Liver (tissue), 9 donors: ENCODE measurements around the gene PLXNA2. TPM values are rescaled to one million over a fixed set of nuclear protein-coding genes. Genes with fewer than 3 reads are reported as not detected.

Source experiments
- DNase-seq: peaks from one replicate; pipeline ENCODE4 v3.0.0-alpha.2; 2017; ENCODE audit warnings: low spot score
- H3K27ac ChIP-seq, 2 donors: one replicate each; pipeline ENCODE4 v1.7.0; 2013; ENCODE audit warnings: inconsistent platforms in 2 of 2, low read length in 2 of 2, control low read depth in 1 of 2, low read depth in 1 of 2, mild to moderate bottlenecking in 1 of 2
- H3K27me3 ChIP-seq, 4 donors: one replicate each; pipeline versions ENCODE4 v1.6.1 to v1.7.0; 2013; ENCODE audit warnings: low read length in 3 of 4, inconsistent platforms in 1 of 4, mild to moderate bottlenecking in 1 of 4, moderate library complexity in 1 of 4; ENCODE audit not compliant: control insufficient read depth in 4 of 4, insufficient read depth in 4 of 4
- H3K36me3 ChIP-seq, 4 donors: one replicate each; pipeline versions ENCODE4 v1.6.1 to v1.7.0; 2013; ENCODE audit warnings: low read length in 3 of 4, mild to moderate bottlenecking in 3 of 4, low read depth in 1 of 4, moderate library complexity in 1 of 4; ENCODE audit not compliant: control insufficient read depth in 4 of 4, insufficient read depth in 3 of 4
- H3K4me1 ChIP-seq, 4 donors: one replicate each; pipeline versions ENCODE4 v1.6.1 to v1.7.0; 2013; ENCODE audit warnings: low read length in 3 of 4, mild to moderate bottlenecking in 3 of 4, moderate library complexity in 1 of 4; ENCODE audit not compliant: control insufficient read depth in 4 of 4, insufficient read depth in 4 of 4
- H3K4me3 ChIP-seq, 3 donors: one replicate each; pipeline versions ENCODE4 v1.6.1 to v1.7.0; 2013; ENCODE audit warnings: low read length in 3 of 3, control low read depth in 1 of 3, low read depth in 1 of 3, mild to moderate bottlenecking in 1 of 3
- H3K9ac ChIP-seq, 2 donors: one replicate each; pipeline ENCODE4 v1.7.0; 2013; ENCODE audit warnings: low read length in 2 of 2, mild to moderate bottlenecking in 2 of 2, moderate library complexity in 2 of 2, control low read depth in 1 of 2, low read depth in 1 of 2
- H3K9me3 ChIP-seq, 4 donors: one replicate each; pipeline versions ENCODE4 v1.6.1 to v1.7.0; 2013; ENCODE audit warnings: low read length in 3 of 4; ENCODE audit not compliant: control insufficient read depth in 4 of 4
- ATF3 ChIP-seq: IDR thresholded peaks from 2 replicates; pipeline ENCODE4 v1.6.1; 2016; ENCODE audit warnings: antibody characterized with exemption
- CTCF ChIP-seq: fragments of 150-350 bp; IDR thresholded peaks from 2 replicates; pipeline ENCODE4 v1.5.1; 2017; ENCODE audit warnings: improper control_type of control experiment, low read depth, low read length; ENCODE audit not compliant: missing input control
- EGR1 ChIP-seq, 2 donors: IDR thresholded peaks; 2 replicates each; pipeline ENCODE4 v1.6.1; 2016 to 2018; ENCODE audit warnings: antibody characterized with exemption in 2 of 2, low read depth in 2 of 2
- FOXA1 ChIP-seq: IDR thresholded peaks from 2 replicates; pipeline ENCODE4 v1.6.1; 2016; ENCODE audit warnings: antibody characterized with exemption
- FOXA2 ChIP-seq: IDR thresholded peaks from 2 replicates; pipeline ENCODE4 v1.6.1; 2016; ENCODE audit warnings: antibody characterized with exemption
- GABPA ChIP-seq, 2 donors: IDR thresholded peaks in 1 of 2; conservative IDR thresholded peaks in 1 of 2; 2 replicates each; pipeline ENCODE4 v1.6.1; 2016; ENCODE audit warnings: antibody characterized with exemption in 2 of 2, mild to moderate bottlenecking in 1 of 2, moderate library complexity in 1 of 2
- HNF4A ChIP-seq, 2 donors: conservative IDR thresholded peaks; 2 replicates each; pipeline ENCODE4 v1.6.1; 2016; ENCODE audit warnings: antibody characterized with exemption in 2 of 2, mild to moderate bottlenecking in 2 of 2
- HNF4G ChIP-seq: IDR thresholded peaks from 2 replicates; pipeline ENCODE4 v1.6.1; 2016; ENCODE audit warnings: antibody characterized with exemption
- MAX ChIP-seq: IDR thresholded peaks from 2 replicates; pipeline ENCODE4 v1.6.1; 2016; ENCODE audit warnings: antibody characterized with exemption
- RAD21 ChIP-seq, 2 donors: IDR thresholded peaks; 2 replicates each; pipeline ENCODE4 v1.6.1; 2016; ENCODE audit warnings: antibody characterized with exemption in 2 of 2, mild to moderate bottlenecking in 2 of 2
- REST ChIP-seq: IDR thresholded peaks from 2 replicates; pipeline ENCODE4 v1.6.1; 2016; ENCODE audit warnings: antibody characterized with exemption, mild to moderate bottlenecking
- RXRA ChIP-seq, 2 donors: IDR thresholded peaks; 2 replicates each; pipeline ENCODE4 v1.6.1; 2017 to 2018; ENCODE audit warnings: antibody characterized with exemption in 2 of 2, mild to moderate bottlenecking in 1 of 2
- SP1 ChIP-seq: IDR thresholded peaks from 2 replicates; pipeline ENCODE4 v1.6.1; 2018; ENCODE audit warnings: antibody characterized with exemption, mild to moderate bottlenecking
- TAF1 ChIP-seq: conservative IDR thresholded peaks from 2 replicates; pipeline ENCODE4 v1.6.1; 2016; ENCODE audit warnings: antibody characterized with exemption, mild to moderate bottlenecking
- YY1 ChIP-seq: IDR thresholded peaks from 2 replicates; pipeline ENCODE4 v1.6.1; 2016; ENCODE audit warnings: antibody characterized with exemption, mild to moderate bottlenecking
- ZBTB33 ChIP-seq: IDR thresholded peaks from 2 replicates; pipeline ENCODE4 v1.6.1; 2016; ENCODE audit warnings: antibody characterized with exemption
- WGBS: extraction: QIAGEN DNeasy Blood & Tissue Kit; methylation state at CpG from one replicate; pipeline ENCODE4 v1.1.7; 2013; 5-methylcytosine and 5-hydroxymethylcytosine counted together
- polyA plus RNA-seq, 2 donors: library from polyadenylated mRNA; stranded (reverse) in 1 of 2; unstranded in 1 of 2; fragments of 200-250 nt in 1 of 2; fragments of >200 nt in 1 of 2; fragmentation: Nextera tagmentation in 1 of 2; extraction: Ambion mirVana in 1 of 2; gene quantifications; one replicate each; pipeline versions ENCODE4 v1.2.1 to v1.2.3, GENCODE V29; 2013 to 2015
- total RNA-seq, 2 donors: library from RNA; depleted of rRNA; stranded (reverse); fragments of >200 nt; gene quantifications; one replicate each; pipeline ENCODE4 v1.2.3, GENCODE V29; 2014
- donor health status: healthy.
- donor health status: healthy.
- donor health status: healthy.
- donor health status: healthy.
- donor health status: healthy.

PLXNA2 gene
- total and polyA plus RNA-seq, 4 donors = 1.8 to 9.2 (median 2.8) TPM

GRCh38 chr1:208057056-208057455 lies 187.1 kb downstream of the PLXNA2 start:
- H3K27ac ChIP-seq = no peak overlapping the region
- H3K36me3 ChIP-seq = peaks cover 0 to 8% (median 2%) of the 10 kb centered on the region in 4 donors

GRCh38 chr1:208055535-208055934 lies 188.6 kb downstream of the PLXNA2 start:
- Histone ChIP-seq H3K9me3 (no peaks in the 10 kb centered on the region), H3K4me1 (peaks cover 1 to 14% (median 12%) of the 10 kb centered on the region in 4 donors), H3K9ac (no peak overlapping the region), H3K36me3 (peaks cover 0 to 20% (median 6%) of the 10 kb centered on the region in 4 donors), H3K27ac (no peak overlapping the region), H3K27me3 (no peaks in the 10 kb centered on the region), H3K4me3 (no peak overlapping the region)
- TF ChIP-seq EGR1 (IDR thresholded peaks at IDR 0.05; ENCODE audit: low read depth in 2 of 2) = no peak
- TF ChIP-seq HNF4A (conservative IDR thresholded peaks at IDR 0.05) = no peak
- TF ChIP-seq GABPA (IDR thresholded peaks at IDR 0.05 in 1 of 2, conservative IDR thresholded peaks at IDR 0.05 in 1 of 2) = no peak
- no peak for TF ChIP-seq RXRA (IDR thresholded peaks at IDR 0.05)
- TF ChIP-seq MAX = no peak
- no peak for TF ChIP-seq RAD21 (IDR thresholded peaks at IDR 0.05)
- TF ChIP-seq SP1 = no peak
- no peak for DNase-seq
- 89% methylated on average over 11 of the region's 11 CpGs for WGBS

More at GRCh38 chr1:208057056-208057455, 187.1 kb downstream of the PLXNA2 start:
- Histone ChIP-seq H3K4me3 (no peak overlapping the region), H3K9me3 (no peaks in the 10 kb centered on the region), H3K27me3 (no peaks in the 10 kb centered on the region), H3K4me1 (peaks cover 1 to 14% (median 12%) of the 10 kb centered on the region in 4 donors), H3K9ac (no peak overlapping the region)
- WGBS = 94% methylated on average over 2 of the region's 2 CpGs
- TF ChIP-seq CTCF (no peak), REST (no peak), ATF3 (no peak), SP1 (no peak), GABPA (IDR thresholded peaks at IDR 0.05 in 1 of 2, conservative IDR thresholded peaks at IDR 0.05 in 1 of 2) (no peak), TAF1 (no peak), RAD21 (IDR thresholded peaks at IDR 0.05) (no peak)
- DNase-seq = no peak

GRCh38 chr1:208054911-208055379 lies 189.2 kb downstream of the PLXNA2 start:
- Histone ChIP-seq H3K36me3 (peaks cover 0 to 24% (median 7%) of the 10 kb centered on the region in 4 donors), H3K27ac (no peak overlapping the region), H3K4me3 (no peak overlapping the region), H3K27me3 (no peaks in the 10 kb centered on the region), H3K4me1 (peaks cover under 1 to 13% (median 11%) of the 10 kb centered on the region in 4 donors), H3K9ac (no peak overlapping the region), H3K9me3 (no peaks in the 10 kb centered on the region)
- DNase-seq = no peak
- 87% methylated on average over 13 of the region's 13 CpGs for WGBS
- no peak for TF ChIP-seq EGR1 (IDR thresholded peaks at IDR 0.05; ENCODE audit: low read depth in 2 of 2)
- no peak for TF ChIP-seq REST
- TF ChIP-seq FOXA2 = no peak
- no peak for TF ChIP-seq RXRA (IDR thresholded peaks at IDR 0.05)
- TF ChIP-seq HNF4G = no peak
- TF ChIP-seq FOXA1 = no peak
- TF ChIP-seq YY1 = no peak
- no peak for TF ChIP-seq HNF4A (conservative IDR thresholded peaks at IDR 0.05)
- TF ChIP-seq ZBTB33 = no peak
- TF ChIP-seq RAD21 (IDR thresholded peaks at IDR 0.05) = no peak
